Transverse colon (tissue), 4 donors: ENCODE results near the gene HBG2. TPM values are rescaled to one million over a fixed set of nuclear protein-coding genes. Genes with fewer than 3 reads are reported as not detected.
"Not testable (repeated sequence)": the region's sequence is repeated elsewhere in the genome, so short reads cannot be mapped to it uniquely, and the experiment has no call there.

Experiments used
- DNase-seq: peaks from one replicate; pipeline ENCODE4 v3.0.0-alpha.2; 2019
- H3K27ac ChIP-seq, 4 donors: fragments of 200-600 bp; sonication (generic); 2 replicates each; pipeline ENCODE4 v1.5.1; 2016 to 2018; ENCODE audit warnings: inconsistent platforms in 4 of 4
- H3K27me3 ChIP-seq: fragments of 200-600 bp; sonication (generic); 2 replicates; pipeline ENCODE4 v1.5.1; 2017; ENCODE audit warnings: inconsistent platforms
- H3K36me3 ChIP-seq, 4 donors: fragments of 200-600 bp; sonication (generic); 2 replicates each; pipeline ENCODE4 v1.5.1; 2017 to 2019; ENCODE audit warnings: inconsistent platforms in 4 of 4
- H3K4me1 ChIP-seq, 4 donors: fragments of 200-600 bp; sonication (generic); 2 replicates each; pipeline ENCODE4 v1.5.1; 2017 to 2020; ENCODE audit warnings: inconsistent platforms in 4 of 4
- H3K4me3 ChIP-seq, 4 donors: fragments of 200-600 bp; sonication (generic); 1 replicate in 1 of 4; 2 replicates in 3 of 4; pipeline versions ENCODE4 v1.5.1 to v1.6.1; 2017 to 2019; ENCODE audit warnings: inconsistent platforms in 4 of 4
- H3K9me3 ChIP-seq, 2 donors: fragments of 200-600 bp; sonication (generic); 2 replicates each; pipeline ENCODE4 v1.5.1; 2017 to 2019; ENCODE audit warnings: inconsistent platforms in 2 of 2
- CTCF ChIP-seq, 5 experiments: fragments of 200-600 bp in 3 of 5; fragments of 450-650 bp in 2 of 5; sonication (generic) in 3 of 5; IDR thresholded peaks; 1 replicate in 2 of 5; 2 replicates in 3 of 5; pipeline ENCODE4 v1.5.1; 2016 to 2017; ENCODE audit warnings: antibody characterized with exemption in 5 of 5, inconsistent platforms in 3 of 5, mild to moderate bottlenecking in 2 of 5, moderate library complexity in 1 of 5
- EP300 ChIP-seq: sonication (generic); formaldehyde crosslinking; IDR thresholded peaks from one replicate; pipeline ENCODE4 v1.6.1; 2017; ENCODE audit warnings: antibody characterized with exemption, low read depth
- POLR2A ChIP-seq: fragments of 450-650 bp; IDR thresholded peaks from one replicate; pipeline ENCODE4 v1.6.1; 2016; ENCODE audit warnings: antibody characterized with exemption, mild to moderate bottlenecking, moderate library complexity
- POLR2AphosphoS5 ChIP-seq, 3 donors: sonication (generic); formaldehyde crosslinking; IDR thresholded peaks; one replicate each; pipeline ENCODE4 v1.6.1; 2016; ENCODE audit warnings: antibody characterized with exemption in 3 of 3
- WGBS, 2 donors: methylation state at CpG; one replicate each; pipeline ENCODE4 v1.1.5; 2018; ENCODE audit warnings: low coverage in 1 of 2; 5-methylcytosine and 5-hydroxymethylcytosine counted together
- in situ Hi-C, 4 donors: fragments of 200-750 bp; cut with MboI; loops; one replicate each; pipeline versions ENCODE4 v1.15.0 to v1.15.1; 2017; ENCODE audit warnings: low sequenced_read_pairs in 3 of 4, low pct_ligation_motif_present in 1 of 4, low pct_unique_long_range_greater_than_20kb in 1 of 4
- intact Hi-C: fragments of 100-400 bp; cut with DNase I; formaldehyde crosslinking; loops from one replicate; pipeline ENCODE4 v1.15.1; 2023; ENCODE audit warnings: low total_unique reads
- total RNA-seq, 4 donors: library from RNA; depleted of rRNA; stranded (reverse); fragments of >200 nt; gene quantifications; one replicate each; pipeline ENCODE4 v1.1.0, GENCODE V29; 2016

HBG2 gene
- total RNA-seq, 4 donors from 2014 or later, result not detected

GRCh38 chr11:5252919-5253265 is 1.7 kb downstream of the HBG2 start:
- DNase-seq, result no peak
- in situ Hi-C loops (no loop called here), intact Hi-C loops (no loop called here)
- H3K4me3 ChIP-seq, result no peak overlapping the region
- no peaks in the 10 kb centered on the region for H3K4me1 ChIP-seq
- WGBS, 2 donors, result 10 to 23% methylated on average over 1 of the region's 1 CpG
- no peaks in the 10 kb centered on the region for H3K27me3 ChIP-seq
- no peak overlapping the region for H3K27ac ChIP-seq
- TF ChIP-seq POLR2AphosphoS5 (IDR thresholded peaks at IDR 0.05), result no peak
- no peak for TF ChIP-seq EP300
- TF ChIP-seq POLR2A, result no peak
- no peak for TF ChIP-seq CTCF (IDR thresholded peaks at IDR 0.05)
- no peaks in the 10 kb centered on the region for H3K36me3 ChIP-seq
- H3K9me3 ChIP-seq, result no peaks in the 10 kb centered on the region

DNA sequence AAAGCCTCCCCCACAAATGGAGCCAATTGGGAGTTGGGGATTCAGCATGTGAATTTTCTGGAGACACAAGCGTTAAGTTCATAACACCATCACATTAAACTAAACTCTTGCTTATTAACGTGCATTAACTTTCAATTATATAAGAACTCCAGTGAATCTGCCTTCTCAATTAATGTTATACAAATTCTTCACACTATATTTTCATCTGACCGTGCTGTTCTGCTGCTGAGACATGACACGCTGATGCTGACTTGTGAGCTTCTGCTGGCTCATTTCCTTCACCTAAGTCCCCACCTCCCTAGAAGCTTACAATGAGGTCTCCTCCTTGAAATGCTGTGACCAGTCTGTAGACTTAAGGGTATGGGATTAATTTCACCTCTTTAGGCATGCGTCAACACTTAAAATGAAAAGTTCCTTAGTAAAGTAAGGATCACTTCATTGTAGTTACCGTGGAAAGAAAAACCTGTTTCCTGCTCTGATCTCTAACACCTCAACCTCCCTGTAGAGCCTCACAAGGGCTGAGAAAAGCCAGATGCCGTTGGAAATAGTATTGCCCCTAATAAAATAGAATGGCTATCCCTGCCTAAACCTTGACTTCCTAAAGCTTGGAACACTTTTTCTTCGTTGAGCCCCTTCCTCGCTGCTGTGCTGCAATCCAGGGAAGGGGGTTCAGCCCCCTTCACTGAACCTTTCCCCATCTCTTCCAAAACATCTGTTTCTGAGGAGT is 2.2 kb downstream of the HBG2 start:
- H3K9me3 ChIP-seq, result no peaks in the 10 kb centered on the region
- intact Hi-C loops, result no loop called here
- no peaks in the 10 kb centered on the region for H3K4me1 ChIP-seq
- H3K27me3 ChIP-seq, result no peaks in the 10 kb centered on the region
- no peak for TF ChIP-seq EP300
- TF ChIP-seq POLR2AphosphoS5 (IDR thresholded peaks at IDR 0.05), result no peak
- TF ChIP-seq POLR2A, result no peak
- no peak for TF ChIP-seq CTCF (IDR thresholded peaks at IDR 0.05)
- no peak for DNase-seq
- in situ Hi-C loops, result no loop called here
- WGBS, 2 donors, result 41 to 42% methylated on average over 7 to 9 of the region's 9 CpGs
- H3K27ac ChIP-seq, result no peak overlapping the region
- H3K36me3 ChIP-seq, result no peaks in the 10 kb centered on the region
- no peak overlapping the region for H3K4me3 ChIP-seq

- 48% methylated on average over 2 of the region's 2 CpGs for WGBS, 2 donors
- in situ Hi-C loops, result no loop called here
- no peaks in the 10 kb centered on the region for H3K36me3 ChIP-seq
Observed at GRCh38 chr11:5251746-5252145, 2.8 kb downstream of the HBG2 start.

GRCh38 chr11:5250543-5251204 is 3.9 kb downstream of the HBG2 start:
- in situ Hi-C loops (no loop called here), intact Hi-C loops (no loop called here)
- no peak for TF ChIP-seq POLR2A
- no peak for TF ChIP-seq CTCF (IDR thresholded peaks at IDR 0.05)
- TF ChIP-seq POLR2AphosphoS5 (IDR thresholded peaks at IDR 0.05), result no peak
- no peak for TF ChIP-seq EP300
- no peak overlapping the region for H3K27ac ChIP-seq
- 82 to 84% methylated on average over 4 of the region's 4 CpGs for WGBS, 2 donors
- no peak overlapping the region for H3K4me3 ChIP-seq
- DNase-seq, result no peak
- H3K4me1 ChIP-seq, result no peaks in the 10 kb centered on the region
- no peaks in the 10 kb centered on the region for H3K27me3 ChIP-seq
- H3K9me3 ChIP-seq, result no peaks in the 10 kb centered on the region
- H3K36me3 ChIP-seq, result no peaks in the 10 kb centered on the region

More at GRCh38 chr11:5251746-5252145, 2.8 kb downstream of the HBG2 start:
- Histone ChIP-seq H3K27ac (no peak overlapping the region), H3K4me3 (no peak overlapping the region), H3K9me3 (no peaks in the 10 kb centered on the region), H3K4me1 (no peaks in the 10 kb centered on the region), H3K27me3 (no peaks in the 10 kb centered on the region)
- DNase-seq, result no peak
- no peak for TF ChIP-seq EP300
- intact Hi-C loops, result no loop called here

DNA sequence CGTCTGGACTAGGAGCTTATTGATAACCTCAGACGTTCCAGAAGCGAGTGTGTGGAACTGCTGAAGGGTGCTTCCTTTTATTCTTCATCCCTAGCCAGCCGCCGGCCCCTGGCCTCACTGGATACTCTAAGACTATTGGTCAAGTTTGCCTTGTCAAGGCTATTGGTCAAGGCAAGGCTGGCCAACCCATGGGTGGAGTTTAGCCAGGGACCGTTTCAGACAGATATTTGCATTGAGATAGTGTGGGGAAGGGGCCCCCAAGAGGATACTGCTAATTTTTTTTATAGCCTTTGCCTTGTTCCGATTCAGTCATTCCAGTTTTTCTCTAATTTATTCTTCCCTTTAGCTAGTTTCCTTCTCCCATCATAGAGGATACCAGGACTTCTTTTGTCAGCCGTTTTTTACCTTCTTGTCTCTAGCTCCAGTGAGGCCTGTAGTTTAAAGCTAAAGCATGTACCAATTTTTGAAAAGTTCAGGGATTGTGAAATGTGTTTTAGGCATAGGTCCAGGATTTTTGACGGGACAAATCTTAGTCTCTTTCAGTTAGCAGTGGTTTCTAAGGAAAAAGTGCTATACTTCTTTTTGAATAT is 4.7 kb downstream of the HBG2 start, which contains the start of gene HBG1:
Gene HBG1 (minus strand): TSS at position 51 of the 590 bp plus-strand sequence. CDS start 53 bp downstream, outside the sequence.
- H3K27me3 ChIP-seq, in situ Hi-C loops, intact Hi-C loops, H3K36me3 ChIP-seq, H3K27ac ChIP-seq, H3K4me1 ChIP-seq, H3K4me3 ChIP-seq, DNase-seq, H3K9me3 ChIP-seq: not testable (repeated sequence)
- 55 to 76% methylated on average over 3 to 4 of the region's 9 CpGs for WGBS, 2 donors

DNA sequence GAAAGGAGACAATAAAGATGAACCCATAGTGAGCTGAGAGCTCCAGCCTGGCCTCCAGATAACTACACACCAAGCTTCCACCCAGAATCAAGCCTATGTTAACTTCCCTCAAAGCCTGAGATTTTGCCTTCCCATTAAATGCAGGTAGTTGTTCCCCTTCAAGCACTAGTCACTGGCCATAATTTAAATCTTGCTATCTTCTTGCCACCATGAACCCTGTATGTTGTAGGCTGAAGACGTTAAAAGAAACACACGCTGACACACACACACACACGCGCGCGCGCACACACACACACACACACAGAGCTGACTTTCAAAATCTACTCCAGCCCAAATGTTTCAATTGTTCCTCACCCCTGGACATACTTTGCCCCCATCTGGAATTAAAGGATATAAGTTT is 6.1 kb downstream of the HBG2 start:
- H3K27ac ChIP-seq, in situ Hi-C loops, H3K9me3 ChIP-seq, H3K4me1 ChIP-seq, intact Hi-C loops, H3K4me3 ChIP-seq, H3K27me3 ChIP-seq, H3K36me3 ChIP-seq, DNase-seq: not testable (repeated sequence)
- 85 to 92% methylated on average over 2 to 4 of the region's 7 CpGs for WGBS, 2 donors
